A673 (cell line): ENCODE data around the gene TACC3. TPM values are rescaled to one million over a fixed set of nuclear protein-coding genes. Genes with fewer than 3 reads are reported as not detected.

Experiments
- BruUV-seq: library from RNA; stranded (reverse); fragments of 400-500 nt; replicated peaks from 2 replicates; lab custom pipeline; 2021; lab: Mats Ljungman, UMichigan
- CTCF ChIA-PET: fragments of 300-600 bp; sonication (Branson Sonifier 250); formaldehyde crosslinking; loops from one replicate; lab custom pipeline; 2022; ENCODE audit warnings: antibody characterized with exemption; lab: Charles Lee
- POLR2A ChIA-PET: fragments of 300-600 bp; sonication (Branson Sonifier 250); formaldehyde crosslinking; loops from one replicate; lab custom pipeline; 2022; ENCODE audit warnings: antibody characterized with exemption; ENCODE audit not compliant: low non-redundant PET; lab: Charles Lee
- DNase-seq: peaks from one replicate; pipeline ENCODE4 v3.0.0-alpha.2; 2015; ENCODE audit warnings: low spot score
- H3K27ac ChIP-seq: fragments of 200-600 bp; sonication (generic); 2 replicates; pipeline ENCODE4 v1.5.1; 2016; ENCODE audit warnings: mixed run types, low read depth, mild to moderate bottlenecking, mixed read lengths, antibody characterized with exemption, low read length; ENCODE audit not compliant: poor library complexity, severe bottlenecking
- H3K27me3 ChIP-seq: fragments of 200-600 bp; sonication (generic); replicated peaks from 2 replicates; pipeline ENCODE4 v1.6.1; 2017; ENCODE audit warnings: mixed run types, low read depth, mild to moderate bottlenecking, mixed read lengths, antibody characterized with exemption, low read length; ENCODE audit not compliant: insufficient read depth, poor library complexity
- H3K36me3 ChIP-seq: fragments of 200-600 bp; sonication (generic); 2 replicates; pipeline ENCODE4 v1.6.1; 2016; ENCODE audit warnings: mixed run types, mild to moderate bottlenecking, mixed read lengths, antibody characterized with exemption, low read length; ENCODE audit not compliant: insufficient read depth, poor library complexity, severe bottlenecking
- H3K4me1 ChIP-seq: fragments of 200-600 bp; sonication (generic); 2 replicates; pipeline ENCODE4 v1.6.1; 2017; ENCODE audit warnings: mixed run types, mild to moderate bottlenecking, mixed read lengths, antibody characterized with exemption, low read length; ENCODE audit not compliant: insufficient read depth, poor library complexity, severe bottlenecking
- H3K4me3 ChIP-seq: fragments of 200-600 bp; sonication (generic); 2 replicates; pipeline ENCODE4 v1.5.1; 2016; ENCODE audit warnings: low read depth, mixed run types, mild to moderate bottlenecking, mixed read lengths, low read length; ENCODE audit not compliant: poor library complexity, severe bottlenecking
- H3K9me3 ChIP-seq: fragments of 200-600 bp; sonication (generic); 2 replicates; pipeline ENCODE4 v1.6.1; 2016; ENCODE audit warnings: mixed run types, low read depth, mild to moderate bottlenecking, mixed read lengths, antibody characterized with exemption, low read length; ENCODE audit not compliant: poor library complexity, severe bottlenecking
- EZH2 ChIP-seq: fragments of 200-600 bp; sonication (generic); IDR thresholded peaks from 2 replicates; pipeline ENCODE4 v1.6.1; 2017; ENCODE audit warnings: borderline replicate concordance, low read depth, mild to moderate bottlenecking, mixed read lengths, antibody characterized with exemption, low read length; ENCODE audit not compliant: poor library complexity, severe bottlenecking
- intact Hi-C: fragments of 100-400 bp; cut with micrococcal nuclease; formaldehyde crosslinking; loops from one replicate; pipeline ENCODE4 v1.10.0; 2022; ENCODE audit not compliant: unreplicated experiment
- total RNA-seq: library from RNA; stranded (reverse); gene quantifications from 2 replicates; pipeline ENCODE4 v1.2.3, GENCODE V29; 2021
- TF ChIP-seq, protein P1 (sequence below): fragments of 300-800, 200-600 bp; sonication (generic); conservative IDR thresholded peaks from 2 replicates; pipeline ENCODE4 v1.5.1; 2017; ENCODE audit warnings: low read depth, mild to moderate bottlenecking, antibody characterized with exemption, low read length, moderate library complexity, mixed read lengths

Gene TACC3
- total RNA-seq, 1 experiment from 2014 or later: 246 TPM

GRCh38 chr4:1743975-1744374 lies 22.7 kb downstream of the TACC3 start:
- no peak for DNase-seq
- CTCF ChIA-PET: no interaction called here
- BruUV-seq: no TSS peak
- no peak overlapping the region for H3K4me3 ChIP-seq
- TF ChIP-seq, protein P1, sequence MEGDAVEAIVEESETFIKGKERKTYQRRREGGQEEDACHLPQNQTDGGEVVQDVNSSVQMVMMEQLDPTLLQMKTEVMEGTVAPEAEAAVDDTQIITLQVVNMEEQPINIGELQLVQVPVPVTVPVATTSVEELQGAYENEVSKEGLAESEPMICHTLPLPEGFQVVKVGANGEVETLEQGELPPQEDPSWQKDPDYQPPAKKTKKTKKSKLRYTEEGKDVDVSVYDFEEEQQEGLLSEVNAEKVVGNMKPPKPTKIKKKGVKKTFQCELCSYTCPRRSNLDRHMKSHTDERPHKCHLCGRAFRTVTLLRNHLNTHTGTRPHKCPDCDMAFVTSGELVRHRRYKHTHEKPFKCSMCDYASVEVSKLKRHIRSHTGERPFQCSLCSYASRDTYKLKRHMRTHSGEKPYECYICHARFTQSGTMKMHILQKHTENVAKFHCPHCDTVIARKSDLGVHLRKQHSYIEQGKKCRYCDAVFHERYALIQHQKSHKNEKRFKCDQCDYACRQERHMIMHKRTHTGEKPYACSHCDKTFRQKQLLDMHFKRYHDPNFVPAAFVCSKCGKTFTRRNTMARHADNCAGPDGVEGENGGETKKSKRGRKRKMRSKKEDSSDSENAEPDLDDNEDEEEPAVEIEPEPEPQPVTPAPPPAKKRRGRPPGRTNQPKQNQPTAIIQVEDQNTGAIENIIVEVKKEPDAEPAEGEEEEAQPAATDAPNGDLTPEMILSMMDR: no peak
- TF ChIP-seq EZH2: no peak
- H3K9me3 ChIP-seq: no peaks in the 10 kb centered on the region
- peaks cover 54% of the 10 kb centered on the region for H3K36me3 ChIP-seq
- POLR2A ChIA-PET: no interaction called here
- intact Hi-C loops: no loop called here
- no peaks in the 10 kb centered on the region for H3K4me1 ChIP-seq
- no peak overlapping the region for H3K27ac ChIP-seq
- H3K27me3 ChIP-seq: no peaks in the 10 kb centered on the region

GRCh38 chr4:1744552-1744951 lies 23.2 kb downstream of the TACC3 start:
- no peak for TF ChIP-seq EZH2
- TF ChIP-seq, protein P1: no peak
- no peak overlapping the region for H3K27ac ChIP-seq
- H3K36me3 ChIP-seq: peaks cover 48% of the 10 kb centered on the region
- ChIA-PET POLR2A (no interaction called here), CTCF (no interaction called here)
- intact Hi-C loops: no loop called here
- no peaks in the 10 kb centered on the region for H3K4me1 ChIP-seq
- no peak overlapping the region for H3K4me3 ChIP-seq
- no peaks in the 10 kb centered on the region for H3K27me3 ChIP-seq
- no peaks in the 10 kb centered on the region for H3K9me3 ChIP-seq
- DNase-seq: no peak
- TSS peak; percentile 33 for BruUV-seq

GRCh38 chr4:1745165-1745564 lies 23.8 kb downstream of the TACC3 start:
- POLR2A ChIA-PET: no interaction called here
- CTCF ChIA-PET: no interaction called here
- H3K4me1 ChIP-seq: no peaks in the 10 kb centered on the region
- H3K27ac ChIP-seq: no peak overlapping the region
- H3K9me3 ChIP-seq: no peaks in the 10 kb centered on the region
- TF ChIP-seq EZH2: no peak
- TF ChIP-seq, protein P1: no peak
- no peak for DNase-seq
- peaks cover 42% of the 10 kb centered on the region for H3K36me3 ChIP-seq
- no peaks in the 10 kb centered on the region for H3K27me3 ChIP-seq
- H3K4me3 ChIP-seq: no peak overlapping the region
- no TSS peak for BruUV-seq
- intact Hi-C loops: loop anchor here (5.0 kb wide), 3 partner anchors 152 to 442 kb away; no protein-coding TSS in a partner anchor
